Smooth muscle cell (in vitro differentiated cells): ENCODE results near the gene MEIS1. TPM values are rescaled to one million over a fixed set of nuclear protein-coding genes. Genes with fewer than 3 reads are reported as not detected.

ENCODE experiments used
- DNase-seq: peaks from one replicate; lab custom pipeline; 2025; ENCODE audit not compliant: unreplicated experiment; lab: John Stamatoyannopoulos, UW
- H2AFZ ChIP-seq: fragments of 200-600 bp; sonication (generic); 2 replicates; pipeline ENCODE4 v1.6.0; 2016; ENCODE audit warnings: antibody characterized with exemption, low read depth, mild to moderate bottlenecking
- H3F3A ChIP-seq: fragments of 200-600 bp; sonication (generic); 2 replicates; pipeline ENCODE4 v1.6.0; 2017; ENCODE audit warnings: antibody characterized with exemption, low read depth
- H3K27ac ChIP-seq: fragments of 200-600 bp; sonication (generic); 2 replicates; pipeline ENCODE4 v1.5.1; 2016; ENCODE audit warnings: low read depth, mild to moderate bottlenecking
- H3K27me3 ChIP-seq: fragments of 200-600 bp; sonication (generic); 2 replicates; pipeline ENCODE4 v1.6.1; 2016; ENCODE audit warnings: low read depth, mild to moderate bottlenecking
- H3K36me3 ChIP-seq: fragments of 200-600 bp; sonication (generic); 2 replicates; pipeline ENCODE4 v1.5.1; 2016; ENCODE audit warnings: low read depth
- H3K4me1 ChIP-seq: fragments of 200-600 bp; sonication (generic); 2 replicates; pipeline ENCODE4 v1.5.1; 2016; ENCODE audit warnings: low read depth
- H3K4me2 ChIP-seq: fragments of 200-600 bp; sonication (generic); 2 replicates; pipeline ENCODE4 v1.6.0; 2016; ENCODE audit warnings: mild to moderate bottlenecking
- H3K4me3 ChIP-seq: fragments of 200-600 bp; sonication (generic); 2 replicates; pipeline ENCODE4 v1.5.1; 2016; ENCODE audit warnings: mild to moderate bottlenecking
- H3K79me2 ChIP-seq: fragments of 200-600 bp; sonication (generic); 2 replicates; pipeline ENCODE4 v1.6.0; 2016; ENCODE audit warnings: low read depth, mild to moderate bottlenecking
- H3K9ac ChIP-seq: fragments of 200-600 bp; sonication (generic); 2 replicates; pipeline ENCODE4 v1.6.0; 2016; ENCODE audit warnings: low read depth
- H3K9me3 ChIP-seq: fragments of 200-600 bp; sonication (generic); replicated peaks from 2 replicates; pipeline ENCODE4 v1.5.1; 2016; ENCODE audit warnings: low read depth
- H4K20me1 ChIP-seq: fragments of 200-600 bp; sonication (generic); 2 replicates; pipeline ENCODE4 v1.6.0; 2016; ENCODE audit warnings: low read depth
- WGBS: methylation state at CpG from one replicate; pipeline ENCODE4 v1.1.7; 2016; ENCODE audit warnings: low lambda C conversion rate; 5-methylcytosine and 5-hydroxymethylcytosine counted together
- polyA plus RNA-seq: library from polyadenylated mRNA; unstranded; fragments of >200 nt; fragmentation: Nextera tagmentation; extraction: Ambion mirVana; gene quantifications from 2 replicates; pipeline ENCODE4 v1.2.1, GENCODE V29; 2016
- total RNA-seq: library from RNA; depleted of rRNA; stranded (reverse); fragments of >200 nt; gene quantifications from 2 replicates; pipeline ENCODE4 v1.2.3, GENCODE V29; 2014
- TF ChIP-seq, protein P1 (sequence below): fragments of 200-600 bp; sonication (generic); IDR thresholded peaks from 2 replicates; pipeline ENCODE4 v1.5.1; 2017; ENCODE audit warnings: borderline replicate concordance, mild to moderate bottlenecking, antibody characterized with exemption; ENCODE audit not compliant: insufficient read depth, poor library complexity, severe bottlenecking

The MEIS1 gene
- total and polyA plus RNA-seq, 2 experiments from 2014 or later, result 15.6 to 15.8 TPM

GRCh38 chr2:66455490-66455889, 20.6 kb downstream of the MEIS1 start:
- TF ChIP-seq, protein P1, sequence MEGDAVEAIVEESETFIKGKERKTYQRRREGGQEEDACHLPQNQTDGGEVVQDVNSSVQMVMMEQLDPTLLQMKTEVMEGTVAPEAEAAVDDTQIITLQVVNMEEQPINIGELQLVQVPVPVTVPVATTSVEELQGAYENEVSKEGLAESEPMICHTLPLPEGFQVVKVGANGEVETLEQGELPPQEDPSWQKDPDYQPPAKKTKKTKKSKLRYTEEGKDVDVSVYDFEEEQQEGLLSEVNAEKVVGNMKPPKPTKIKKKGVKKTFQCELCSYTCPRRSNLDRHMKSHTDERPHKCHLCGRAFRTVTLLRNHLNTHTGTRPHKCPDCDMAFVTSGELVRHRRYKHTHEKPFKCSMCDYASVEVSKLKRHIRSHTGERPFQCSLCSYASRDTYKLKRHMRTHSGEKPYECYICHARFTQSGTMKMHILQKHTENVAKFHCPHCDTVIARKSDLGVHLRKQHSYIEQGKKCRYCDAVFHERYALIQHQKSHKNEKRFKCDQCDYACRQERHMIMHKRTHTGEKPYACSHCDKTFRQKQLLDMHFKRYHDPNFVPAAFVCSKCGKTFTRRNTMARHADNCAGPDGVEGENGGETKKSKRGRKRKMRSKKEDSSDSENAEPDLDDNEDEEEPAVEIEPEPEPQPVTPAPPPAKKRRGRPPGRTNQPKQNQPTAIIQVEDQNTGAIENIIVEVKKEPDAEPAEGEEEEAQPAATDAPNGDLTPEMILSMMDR, result no peak
- H3F3A ChIP-seq, result peaks cover 8% of the 10 kb centered on the region
- no peaks in the 10 kb centered on the region for H3K9me3 ChIP-seq
- H3K4me1 ChIP-seq, result no peaks in the 10 kb centered on the region
- H3K9ac ChIP-seq, result no peak overlapping the region
- no peak overlapping the region for H3K4me3 ChIP-seq
- peaks cover 4% of the 10 kb centered on the region for H4K20me1 ChIP-seq
- WGBS, result 94% methylated on average over 2 of the region's 2 CpGs
- no peaks in the 10 kb centered on the region for H3K36me3 ChIP-seq
- no peak overlapping the region for H3K4me2 ChIP-seq
- no peak overlapping the region for H3K27ac ChIP-seq
- H2AFZ ChIP-seq, result no peak overlapping the region
- DNase-seq, result no peak
- H3K27me3 ChIP-seq, result no peaks in the 10 kb centered on the region
- H3K79me2 ChIP-seq, result peaks cover 68% of the 10 kb centered on the region

DNA sequence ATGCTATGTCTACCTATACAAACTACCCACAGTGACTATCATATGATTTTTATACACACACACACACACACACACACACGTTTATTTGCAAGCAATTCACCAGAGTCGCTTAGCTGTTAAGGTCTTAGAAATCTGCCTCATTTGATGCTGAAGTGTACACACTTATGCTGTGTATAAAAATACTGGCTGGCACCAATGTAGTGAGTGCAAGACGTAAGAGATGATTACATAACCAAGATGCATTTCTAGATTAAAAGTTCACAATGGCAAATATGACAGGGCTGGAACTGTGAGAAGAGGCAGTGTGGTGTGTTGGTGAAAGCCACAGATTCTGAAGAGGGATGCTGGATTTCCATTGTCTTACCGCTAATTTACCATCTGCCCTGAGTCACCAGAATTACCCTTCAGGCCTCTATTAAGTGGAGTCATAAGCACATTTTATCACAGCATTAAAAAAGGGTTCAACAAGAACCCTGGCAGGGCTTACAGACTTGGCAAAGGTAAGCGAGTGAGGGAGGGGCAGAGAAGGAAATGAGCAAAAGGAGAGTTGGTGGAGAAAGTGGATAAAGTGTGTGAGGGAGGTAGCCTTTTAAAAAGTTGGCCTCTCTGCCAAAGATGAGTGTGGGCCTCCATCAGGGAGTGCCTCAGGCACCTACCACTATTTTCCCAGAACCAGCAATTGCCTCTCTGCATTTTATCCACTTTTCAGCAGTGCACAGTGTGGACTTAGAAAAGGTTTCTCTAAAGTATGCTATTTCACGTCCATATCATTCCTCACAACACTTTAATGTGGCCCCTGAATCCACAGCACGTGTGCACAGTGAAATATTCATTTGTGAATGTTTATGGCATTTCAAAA, 21.5 kb downstream of the MEIS1 start:
- TF ChIP-seq, protein P1, result no peak
- Histone ChIP-seq H3K9ac (no peak overlapping the region), H3K9me3 (no peaks in the 10 kb centered on the region), H3K79me2 (peaks cover 59% of the 10 kb centered on the region), H3K27ac (no peak overlapping the region), H2AFZ (no peak overlapping the region), H3K4me3 (no peak overlapping the region), H3K36me3 (no peaks in the 10 kb centered on the region), H3K27me3 (no peaks in the 10 kb centered on the region), H3K4me1 (no peaks in the 10 kb centered on the region), H4K20me1 (peaks cover 4% of the 10 kb centered on the region), H3F3A (peaks cover 14% of the 10 kb centered on the region), H3K4me2 (no peak overlapping the region)
- WGBS, result 83% methylated on average over 7 of the region's 7 CpGs
- no peak for DNase-seq

- WGBS, result 79% methylated on average over 6 of the region's 6 CpGs
- peaks cover 24% of the 10 kb centered on the region for H3F3A ChIP-seq
- no peak for DNase-seq
- no peak overlapping the region for H3K9ac ChIP-seq
- peaks cover 6% of the 10 kb centered on the region for H3K4me1 ChIP-seq
- H3K9me3 ChIP-seq, result no peaks in the 10 kb centered on the region
- no peak overlapping the region for H3K4me3 ChIP-seq
- no peak overlapping the region for H3K27ac ChIP-seq
- H4K20me1 ChIP-seq, result peaks cover 4% of the 10 kb centered on the region
- no peak overlapping the region for H2AFZ ChIP-seq
- no peaks in the 10 kb centered on the region for H3K36me3 ChIP-seq
- H3K79me2 ChIP-seq, result peaks cover 48% of the 10 kb centered on the region
- TF ChIP-seq, protein P1, result no peak
- H3K27me3 ChIP-seq, result no peaks in the 10 kb centered on the region
- H3K4me2 ChIP-seq, result no peak overlapping the region
Observed at GRCh38 chr2:66457545-66457944, 22.6 kb downstream of the MEIS1 start.

DNA sequence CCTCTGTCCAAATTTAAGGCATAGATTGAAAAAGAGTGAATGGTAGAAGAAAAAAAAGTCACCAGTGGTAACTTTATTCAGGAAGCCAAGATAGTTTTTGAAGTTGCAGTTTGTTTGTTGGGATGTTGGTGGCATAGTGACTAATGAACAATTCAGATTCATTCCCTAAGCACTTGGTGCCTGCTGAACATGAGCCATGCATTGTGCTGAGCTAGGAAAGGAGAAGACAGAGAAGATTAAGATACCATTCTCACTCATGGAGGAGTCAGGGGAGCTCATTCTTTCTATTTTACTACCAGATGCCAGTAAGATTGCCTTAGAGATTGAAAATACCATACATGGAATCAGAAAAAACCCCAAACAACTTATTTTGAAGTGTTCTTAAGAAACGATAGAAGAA, 25.1 kb downstream of the MEIS1 start:
- Histone ChIP-seq H3K9me3 (no peaks in the 10 kb centered on the region), H2AFZ (no peak overlapping the region), H3K36me3 (no peaks in the 10 kb centered on the region), H3K79me2 (peaks cover 25% of the 10 kb centered on the region), H3K9ac (no peak overlapping the region), H3F3A (peaks cover 35% of the 10 kb centered on the region), H4K20me1 (peaks cover 16% of the 10 kb centered on the region), H3K27me3 (no peaks in the 10 kb centered on the region), H3K4me1 (peaks cover 13% of the 10 kb centered on the region), H3K27ac (no peak overlapping the region), H3K4me3 (no peak overlapping the region), H3K4me2 (no peak overlapping the region)
- TF ChIP-seq, protein P1, result no peak
- DNase-seq, result no peak
- 46% methylated on average over 1 of the region's 1 CpG for WGBS
